ENCODE data around the gene LRPAP1.
"Not testable (repeated sequence)": the region's sequence is repeated elsewhere in the genome, so short reads cannot be mapped to it uniquely, and the experiment has no call there.

GRCh38 chr4:3580859-3581258, 48.6 kb upstream of the LRPAP1 start:
- TF ChIP-seq CTCF, POLR2A (IDR thresholded peaks at IDR 0.05): not testable (repeated sequence)

Measured in esophagus squamous epithelium (tissue), 4 donors.